Keratinocyte (primary cell): ENCODE results near the gene LDLRAD4. TPM values are rescaled to one million over a fixed set of nuclear protein-coding genes. Genes with fewer than 3 reads are reported as not detected.

Experiments used
- DNase-seq: peaks from one replicate; pipeline ENCODE4 v3.0.0-alpha.2; 2011; ENCODE audit warnings: low read depth, missing footprints, low spot score
- FAIRE-seq: peaks from 2 replicates; lab custom pipeline; 2011; peaks lifted over from hg19 to GRCh38; lab: Jason Lieb, UNC
- H2AFZ ChIP-seq: 2 replicates; pipeline ENCODE4 v1.6.0; 2012; ENCODE audit warnings: low read length, control low read depth, inconsistent platforms; ENCODE audit not compliant: control insufficient read depth
- H3K27ac ChIP-seq: 2 replicates; pipeline ENCODE4 v1.5.1; 2011; ENCODE audit warnings: low read length; ENCODE audit not compliant: control insufficient read depth, insufficient read depth
- H3K27me3 ChIP-seq: 3 replicates; pipeline ENCODE4 v1.6.0; 2011; ENCODE audit warnings: low read length; ENCODE audit not compliant: control insufficient read depth, insufficient read depth; ENCODE audit errors: extremely low read depth
- H3K36me3 ChIP-seq, 2 experiments: 2 replicates in 1 of 2; 3 replicates in 1 of 2; pipeline ENCODE4 v1.5.1; 2011; ENCODE audit warnings: low read length in 2 of 2, mild to moderate bottlenecking in 1 of 2; ENCODE audit not compliant: control insufficient read depth in 2 of 2, insufficient read depth in 2 of 2; ENCODE audit errors: extremely low read depth in 1 of 2
- H3K4me1 ChIP-seq: 3 replicates; pipeline ENCODE4 v1.5.1; 2011; ENCODE audit warnings: low read length; ENCODE audit not compliant: control insufficient read depth, insufficient read depth; ENCODE audit errors: extremely low read depth
- H3K4me2 ChIP-seq: 3 replicates; pipeline ENCODE4 v1.6.0; 2011; ENCODE audit warnings: low read depth, low read length; ENCODE audit not compliant: control insufficient read depth, insufficient read depth; ENCODE audit errors: extremely low read depth
- H3K4me3 ChIP-seq, 3 experiments: fragments of 200-600 bp in 1 of 3; sonication (generic) in 1 of 3; 2 replicates in 2 of 3; 3 replicates in 1 of 3; pipeline ENCODE4 v1.5.1; 2011 to 2016; ENCODE audit warnings: low read length in 3 of 3, mild to moderate bottlenecking in 3 of 3, control low read depth in 2 of 3, inconsistent platforms in 1 of 3, low read depth in 1 of 3, mixed read lengths in 1 of 3, mixed run types in 1 of 3, moderate library complexity in 1 of 3; ENCODE audit not compliant: control insufficient read depth in 2 of 3, insufficient read depth in 2 of 3; ENCODE audit errors: extremely low read depth in 1 of 3
- H3K79me2 ChIP-seq: 2 replicates; pipeline ENCODE4 v1.6.0; 2012; ENCODE audit warnings: low read length; ENCODE audit not compliant: control insufficient read depth, insufficient read depth
- H3K9ac ChIP-seq: 3 replicates; pipeline ENCODE4 v1.6.0; 2011; ENCODE audit warnings: low read length; ENCODE audit not compliant: control insufficient read depth, insufficient read depth; ENCODE audit errors: extremely low read depth
- H3K9me1 ChIP-seq: 3 replicates; pipeline ENCODE4 v1.6.0; 2011; ENCODE audit warnings: low read length; ENCODE audit not compliant: control insufficient read depth, insufficient read depth; ENCODE audit errors: extremely low read depth
- H3K9me3 ChIP-seq: 2 replicates; pipeline ENCODE4 v1.5.1; 2012; ENCODE audit warnings: low read depth, low read length; ENCODE audit not compliant: control insufficient read depth
- H4K20me1 ChIP-seq: 3 replicates; pipeline ENCODE4 v1.6.0; 2011; ENCODE audit warnings: low read length; ENCODE audit not compliant: control insufficient read depth, insufficient read depth; ENCODE audit errors: extremely low read depth
- CTCF ChIP-seq, 3 experiments: IDR thresholded peaks in 1 of 3; conservative IDR thresholded peaks in 1 of 3; optimal IDR thresholded peaks in 1 of 3; 2 replicates in 2 of 3; 3 replicates in 1 of 3; pipeline versions ENCODE3 to v1.5.1; 2011; ENCODE audit warnings: low read length in 3 of 3, mild to moderate bottlenecking in 3 of 3, moderate library complexity in 2 of 3, control low read depth in 1 of 3, inconsistent platforms in 1 of 3; ENCODE audit not compliant: insufficient read depth in 2 of 3; ENCODE audit errors: extremely low read depth in 1 of 3
- EZH2 ChIP-seq: IDR thresholded peaks from one replicate; pipeline ENCODE4 v1.6.1; 2012; ENCODE audit warnings: inconsistent platforms, mild to moderate bottlenecking, low read length, moderate library complexity
- dilution Hi-C: fragments of 300-500 bp; cut with MboI; formaldehyde crosslinking; loops from one replicate; pipeline ENCODE4 v1.7.0; 2020; ENCODE audit warnings: low sequenced_read_pairs; ENCODE audit not compliant: extremely low pct_ligation_motif_present
- polyA plus RNA-seq, 5 experiments: library from polyadenylated mRNA; depleted of rRNA in 3 of 5; stranded (reverse) in 3 of 5; stranded (forward) in 1 of 5; unstranded in 1 of 5; fragments of >200 nt; gene quantifications; 1 replicate in 1 of 5; 2 replicates in 3 of 5; 3 replicates in 1 of 5; pipeline versions ENCODE4 v1.2.1 to v1.2.3, GENCODE V29; 2011 to 2012; ENCODE audit warnings: missing spikeins in 2 of 5, low read depth in 1 of 5, low replicate concordance in 1 of 5

The LDLRAD4 gene
- polyA plus RNA-seq, 1 donor (not counting 4 experiments of a cell fraction or from before 2014, with no cell fraction given) = not detected

- no peak overlapping the region for H3K4me3 ChIP-seq
- H3K9me3 ChIP-seq = no peaks in the 10 kb centered on the region
Observed at GRCh38 chr18:13294309-13294708, 75.7 kb downstream of the LDLRAD4 start.

GRCh38 chr18:13295894-13296293 is 77.3 kb downstream of the LDLRAD4 start:
- no peaks in the 10 kb centered on the region for H3K4me1 ChIP-seq
- H3K27ac ChIP-seq = no peak overlapping the region
- no peaks in the 10 kb centered on the region for H3K9me3 ChIP-seq
- H3K4me3 ChIP-seq = no peak overlapping the region
- H3K9ac ChIP-seq = no peak overlapping the region
- no peaks in the 10 kb centered on the region for H3K9me1 ChIP-seq
- TF ChIP-seq CTCF (optimal IDR thresholded peaks at IDR 0.05 in 1 of 3, IDR thresholded peaks at IDR 0.05 in 1 of 3, conservative IDR thresholded peaks at IDR 0.05 in 1 of 3; ENCODE audit: extremely low read depth in 1 of 3, insufficient read depth in 2 of 3, low read length in 3 of 3) = no peak
- H2AFZ ChIP-seq = no peak overlapping the region
- FAIRE-seq = no peak
- dilution Hi-C loops = no loop called here
- H4K20me1 ChIP-seq = no peaks in the 10 kb centered on the region
- H3K36me3 ChIP-seq = no peaks in the 10 kb centered on the region
- H3K79me2 ChIP-seq = no peaks in the 10 kb centered on the region
- no peaks in the 10 kb centered on the region for H3K27me3 ChIP-seq
- no peak overlapping the region for H3K4me2 ChIP-seq
- DNase-seq = no peak

More at GRCh38 chr18:13294309-13294708, 75.7 kb downstream of the LDLRAD4 start:
- FAIRE-seq = no peak
- Histone ChIP-seq H3K27me3 (no peaks in the 10 kb centered on the region), H4K20me1 (no peaks in the 10 kb centered on the region), H3K36me3 (no peaks in the 10 kb centered on the region), H3K27ac (no peak overlapping the region), H3K4me1 (no peaks in the 10 kb centered on the region), H3K9me1 (no peaks in the 10 kb centered on the region), H3K79me2 (no peaks in the 10 kb centered on the region), H3K4me2 (no peak overlapping the region), H3K9ac (no peak overlapping the region), H2AFZ (no peak overlapping the region)
- DNase-seq = no peak
- no peak for TF ChIP-seq CTCF (optimal IDR thresholded peaks at IDR 0.05 in 1 of 3, IDR thresholded peaks at IDR 0.05 in 1 of 3, conservative IDR thresholded peaks at IDR 0.05 in 1 of 3; ENCODE audit: extremely low read depth in 1 of 3, insufficient read depth in 2 of 3, low read length in 3 of 3)
- TF ChIP-seq EZH2 = no peak
- dilution Hi-C loops = no loop called here
